Psoas muscle (tissue), 8 donors: ENCODE measurements around the gene URB1. TPM values are rescaled to one million over a fixed set of nuclear protein-coding genes. Genes with fewer than 3 reads are reported as not detected.

ENCODE experiments used
- ATAC-seq, 4 donors: fragments of 200-7000 bp; cut with Tn5 transposase; one replicate each; pipeline ENCODE4 v1.9.1; 2020; ENCODE audit warnings: moderate library complexity in 3 of 4, mild to moderate bottlenecking in 2 of 4
- DNase-seq, 2 donors: peaks; one replicate each; pipeline ENCODE4 v3.0.0-alpha.2; 2020
- H3K27ac ChIP-seq: fragments of 200-600 bp; one replicate; pipeline ENCODE4 v1.8.0; 2022
- H3K27me3 ChIP-seq, 3 donors: fragments of 200-600 bp in 1 of 3; one replicate each; pipeline versions ENCODE4 v1.6.1 to v1.8.0; 2013 to 2022; ENCODE audit warnings: low read length in 2 of 3, mild to moderate bottlenecking in 2 of 3, moderate library complexity in 1 of 3; ENCODE audit not compliant: insufficient read depth in 3 of 3
- H3K36me3 ChIP-seq, 2 donors: fragments of 200-600 bp in 1 of 2; one replicate each; pipeline versions ENCODE4 v1.6.1 to v1.8.0; 2013 to 2022; ENCODE audit warnings: low read depth in 1 of 2, mild to moderate bottlenecking in 1 of 2, moderate library complexity in 1 of 2; ENCODE audit not compliant: insufficient read depth in 1 of 2
- H3K4me1 ChIP-seq: fragments of 200-600 bp; one replicate; pipeline ENCODE4 v1.8.0; 2022
- H3K4me3 ChIP-seq: fragments of 200-600 bp; one replicate; pipeline ENCODE4 v1.8.0; 2022; ENCODE audit warnings: mild to moderate bottlenecking
- H3K9me3 ChIP-seq: fragments of 200-600 bp; one replicate; pipeline ENCODE4 v1.8.0; 2022
- WGBS, 3 donors: extraction: QIAGEN DNeasy Blood & Tissue Kit; methylation state at CpG; one replicate each; pipeline versions ENCODE4 v1.1.6 to v1.1.7; 2013; 5-methylcytosine and 5-hydroxymethylcytosine counted together
- intact Hi-C, 2 donors: fragments of 100-400 bp; cut with DNase I; formaldehyde crosslinking; loops; one replicate each; pipeline versions ENCODE4 v1.11.0 to v1.14.2; 2022
- polyA plus RNA-seq, 3 donors: library from polyadenylated mRNA; stranded (reverse); fragments of 200-250 nt; gene quantifications; one replicate each; pipeline ENCODE4 v1.2.3, GENCODE V29; 2013
- total RNA-seq, 4 donors: library from RNA; stranded (reverse); fragmentation: NEBNext Ultra II Directional in 2 of 4; extraction: Animal tissue kit (Norgen Biotek cat#: 25700) in 2 of 4; gene quantifications; one replicate each; pipeline versions ENCODE4 v1.2.1 to v1.2.4, GENCODE V29; 2021 to 2023
- TF ChIP-seq, protein P1 (sequence below): fragments of 200-600 bp; IDR thresholded peaks from one replicate; pipeline ENCODE4 v1.8.0; 2022; ENCODE audit warnings: antibody characterized with exemption
- donor health status: healthy with polysubstance abuse.
- donor health status: DM: no; HTN: no; CAD: no; lungs with moderate emphysema.
- donor health status: Bipolar disorder and iron deficiency.
- donor health status: healthy.
- donor health status: DM: yes; HTN: yes; CAD: no.
- donor health status: DM: no; HTN: no; CAD: no.
- donor health status: DM: no; HTN: no; CAD: no.
- donor health status: DM: yes; HTN: yes; CAD: no.

Gene URB1
- total and polyA plus RNA-seq, 7 donors = 4.8 to 19.8 (median 12.9) TPM

DNA sequence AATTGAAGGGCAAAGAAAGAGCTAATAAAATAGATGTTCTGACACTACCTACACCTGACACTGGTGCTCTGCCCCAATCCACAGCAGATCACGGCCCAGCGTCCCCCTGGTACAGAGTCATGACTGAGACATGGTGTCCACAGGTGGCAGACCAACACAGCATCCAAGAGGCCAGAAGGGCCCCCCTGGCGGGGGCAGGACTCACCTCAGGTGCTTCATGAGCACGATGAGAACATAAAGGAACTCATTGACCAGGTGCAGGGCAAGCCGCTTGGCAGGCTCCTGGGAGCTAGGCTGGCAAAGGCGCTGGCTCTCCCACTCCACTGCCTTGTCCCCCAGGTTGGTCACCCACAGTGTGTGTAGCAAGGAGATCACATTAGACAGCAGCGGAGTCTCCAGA lies 73.8 kb downstream of the URB1 start:
- Histone ChIP-seq H3K4me3 (no peak overlapping the region), H3K9me3 (no peaks in the 10 kb centered on the region), H3K36me3 (peaks cover 20 to 100% of the 10 kb centered on the region in 2 donors), H3K27ac (no peak overlapping the region), H3K27me3 (no peaks in the 10 kb centered on the region), H3K4me1 (no peaks in the 10 kb centered on the region)
- 90 to 94% (median 92%) methylated on average over 7 of the region's 7 CpGs for WGBS, 3 donors
- TF ChIP-seq, protein P1, sequence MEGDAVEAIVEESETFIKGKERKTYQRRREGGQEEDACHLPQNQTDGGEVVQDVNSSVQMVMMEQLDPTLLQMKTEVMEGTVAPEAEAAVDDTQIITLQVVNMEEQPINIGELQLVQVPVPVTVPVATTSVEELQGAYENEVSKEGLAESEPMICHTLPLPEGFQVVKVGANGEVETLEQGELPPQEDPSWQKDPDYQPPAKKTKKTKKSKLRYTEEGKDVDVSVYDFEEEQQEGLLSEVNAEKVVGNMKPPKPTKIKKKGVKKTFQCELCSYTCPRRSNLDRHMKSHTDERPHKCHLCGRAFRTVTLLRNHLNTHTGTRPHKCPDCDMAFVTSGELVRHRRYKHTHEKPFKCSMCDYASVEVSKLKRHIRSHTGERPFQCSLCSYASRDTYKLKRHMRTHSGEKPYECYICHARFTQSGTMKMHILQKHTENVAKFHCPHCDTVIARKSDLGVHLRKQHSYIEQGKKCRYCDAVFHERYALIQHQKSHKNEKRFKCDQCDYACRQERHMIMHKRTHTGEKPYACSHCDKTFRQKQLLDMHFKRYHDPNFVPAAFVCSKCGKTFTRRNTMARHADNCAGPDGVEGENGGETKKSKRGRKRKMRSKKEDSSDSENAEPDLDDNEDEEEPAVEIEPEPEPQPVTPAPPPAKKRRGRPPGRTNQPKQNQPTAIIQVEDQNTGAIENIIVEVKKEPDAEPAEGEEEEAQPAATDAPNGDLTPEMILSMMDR = no peak
- intact Hi-C loops = no loop called here
- no peak for ATAC-seq
- no peak for DNase-seq

DNA sequence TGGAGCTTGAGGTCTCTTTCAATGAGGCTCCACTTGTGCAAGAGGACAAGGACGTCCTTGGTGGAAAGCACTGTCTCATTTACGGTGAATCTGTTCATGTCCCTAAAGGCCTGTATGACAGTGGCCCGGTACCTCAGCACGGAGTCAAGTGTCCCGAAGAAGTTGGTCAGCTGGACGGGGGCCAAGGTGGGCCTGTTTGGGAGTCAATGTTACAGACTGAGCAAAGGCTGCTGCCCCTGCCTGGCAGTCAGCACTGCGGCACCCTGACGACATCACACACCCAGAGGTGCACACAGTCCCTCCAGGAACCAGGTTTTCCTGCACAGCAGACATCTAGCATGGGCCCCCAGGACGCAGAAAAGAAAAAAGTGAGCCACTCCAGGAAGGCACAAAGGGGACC lies 75.1 kb downstream of the URB1 start:
- no peaks in the 10 kb centered on the region for H3K9me3 ChIP-seq
- intact Hi-C loops = no loop called here
- TF ChIP-seq, protein P1 = no peak

DNA sequence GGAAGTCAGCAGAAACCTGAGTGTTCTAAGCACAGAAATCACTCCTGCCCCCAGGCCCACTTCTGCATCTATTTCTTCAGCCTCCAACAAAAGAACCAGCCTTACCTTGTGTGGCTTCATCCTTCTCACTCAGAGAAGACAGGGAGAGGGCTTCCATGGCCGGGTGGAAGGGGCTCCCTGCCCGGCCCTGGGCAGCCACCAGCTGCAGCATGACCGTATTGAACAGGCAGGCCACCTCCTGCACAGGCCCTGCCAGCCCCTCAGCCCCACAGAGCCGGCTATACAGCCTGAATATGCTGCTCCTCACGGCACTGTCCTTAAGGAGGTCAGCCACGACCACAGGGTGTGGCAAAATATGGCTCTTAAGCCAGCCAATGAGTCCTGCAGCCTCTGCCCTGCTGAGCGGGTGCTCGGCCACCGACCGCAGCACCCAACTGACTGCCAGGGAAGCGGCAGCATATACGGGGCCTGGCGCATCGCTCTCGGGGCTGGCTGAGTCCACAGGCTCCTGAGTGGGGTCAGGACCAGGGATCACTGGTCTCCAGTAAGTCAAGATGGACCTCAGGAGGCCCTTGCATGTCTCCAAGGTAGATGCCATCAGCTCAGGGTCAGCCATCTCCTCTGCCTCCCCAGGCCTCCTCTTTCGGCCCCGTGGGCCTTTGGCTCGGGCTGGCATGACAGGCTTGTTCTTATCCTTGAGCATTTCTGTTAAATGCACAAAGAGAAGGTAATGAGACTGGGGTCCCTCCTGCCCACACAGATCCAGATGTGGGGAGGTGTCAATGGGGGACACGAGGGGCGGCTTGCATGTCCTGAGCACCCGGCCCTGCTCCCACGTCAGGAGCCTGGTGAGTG lies 76.2 kb downstream of the URB1 start:
- WGBS, 3 donors = 92 to 95% (median 93%) methylated on average over 22 of the region's 22 CpGs
- Histone ChIP-seq H3K4me1 (no peaks in the 10 kb centered on the region), H3K4me3 (no peak overlapping the region), H3K9me3 (no peaks in the 10 kb centered on the region), H3K27ac (no peak overlapping the region), H3K27me3 (no peaks in the 10 kb centered on the region), H3K36me3 (peaks cover 17 to 98% of the 10 kb centered on the region in 2 donors)
- ATAC-seq = no peak
- TF ChIP-seq, protein P1 = no peak
- intact Hi-C loops = no loop called here
- DNase-seq = no peak

More for the DNA sequence above, 75.1 kb downstream of the URB1 start:
- Histone ChIP-seq H3K4me1 (no peaks in the 10 kb centered on the region), H3K27me3 (no peaks in the 10 kb centered on the region), H3K27ac (no peak overlapping the region), H3K4me3 (no peak overlapping the region), H3K36me3 (peaks cover 17 to 98% of the 10 kb centered on the region in 2 donors)
- DNase-seq = no peak
- no peak for ATAC-seq
- 82 to 88% (median 82%) methylated on average over 9 of the region's 9 CpGs for WGBS, 3 donors

DNA sequence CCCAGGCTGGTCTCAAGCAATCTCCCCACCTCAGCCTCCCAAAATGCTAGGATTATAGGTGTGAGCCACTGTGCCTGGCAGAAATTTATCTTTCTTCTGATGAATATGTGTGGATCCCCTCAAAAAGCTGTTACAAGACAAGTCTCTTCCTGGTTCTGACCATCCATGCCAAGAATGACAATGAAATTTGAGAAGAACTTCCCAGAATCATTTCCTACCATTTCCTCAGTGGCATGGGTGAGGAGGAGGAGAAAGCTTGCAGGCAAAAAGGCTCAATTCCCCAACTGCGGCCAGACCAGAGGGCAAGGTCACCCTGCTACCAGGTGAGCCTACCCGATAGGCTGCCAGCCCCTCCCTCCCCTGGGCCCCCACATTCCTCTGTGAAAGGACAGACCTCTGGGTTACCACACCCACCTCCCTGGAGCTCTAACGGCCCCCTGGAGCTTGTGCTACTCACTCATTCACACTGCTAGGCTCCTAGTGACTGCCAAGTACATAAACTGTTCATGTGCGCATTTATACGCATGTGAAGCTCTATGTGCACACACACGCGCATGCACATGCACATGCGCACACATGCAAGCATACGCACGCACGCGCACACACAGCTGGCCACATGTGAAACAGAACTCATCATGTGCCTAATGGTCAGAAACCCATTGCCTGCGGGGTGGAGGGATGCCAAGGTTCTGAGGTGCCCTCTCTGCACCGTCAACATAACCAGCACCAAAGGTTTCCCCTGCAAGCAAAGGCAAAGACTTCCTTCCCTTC lies 77.1 kb downstream of the URB1 start:
- no peak overlapping the region for H3K27ac ChIP-seq
- H3K4me3 ChIP-seq = no peak overlapping the region
- 87 to 90% (median 89%) methylated on average over 14 of the region's 14 CpGs for WGBS, 3 donors
- no peak for ATAC-seq
- intact Hi-C loops = no loop called here
- H3K36me3 ChIP-seq = peaks cover 14 to 97% of the 10 kb centered on the region in 2 donors
- TF ChIP-seq, protein P1 = no peak
- H3K4me1 ChIP-seq = no peaks in the 10 kb centered on the region
- no peaks in the 10 kb centered on the region for H3K9me3 ChIP-seq
- H3K27me3 ChIP-seq = no peaks in the 10 kb centered on the region
- DNase-seq = no peak
